ENCODE results near the gene CYB561.

CYB561 gene

DNA sequence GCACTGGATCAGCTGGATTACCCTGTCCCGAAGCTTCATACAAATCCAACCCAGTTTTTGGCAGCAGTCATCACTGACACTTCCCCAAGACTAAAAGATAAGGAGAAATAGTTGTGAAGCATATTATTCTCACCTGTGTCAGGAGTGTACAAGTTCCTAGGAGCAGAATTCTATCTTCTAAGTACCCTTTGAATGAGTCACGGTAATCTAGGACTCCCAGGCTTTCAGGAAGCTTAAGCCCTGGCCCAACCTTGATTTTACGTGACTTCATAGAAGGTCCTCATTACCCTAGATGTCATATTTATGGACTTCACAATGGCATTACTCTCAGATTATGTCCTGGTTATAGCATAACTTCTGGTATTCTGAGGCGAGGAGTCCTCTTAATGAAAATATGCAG lies 31.9 kb downstream of the CYB561 start:
- no peak for DNase-seq (ENCODE audit: low spot score)
- TF ChIP-seq, protein P1, sequence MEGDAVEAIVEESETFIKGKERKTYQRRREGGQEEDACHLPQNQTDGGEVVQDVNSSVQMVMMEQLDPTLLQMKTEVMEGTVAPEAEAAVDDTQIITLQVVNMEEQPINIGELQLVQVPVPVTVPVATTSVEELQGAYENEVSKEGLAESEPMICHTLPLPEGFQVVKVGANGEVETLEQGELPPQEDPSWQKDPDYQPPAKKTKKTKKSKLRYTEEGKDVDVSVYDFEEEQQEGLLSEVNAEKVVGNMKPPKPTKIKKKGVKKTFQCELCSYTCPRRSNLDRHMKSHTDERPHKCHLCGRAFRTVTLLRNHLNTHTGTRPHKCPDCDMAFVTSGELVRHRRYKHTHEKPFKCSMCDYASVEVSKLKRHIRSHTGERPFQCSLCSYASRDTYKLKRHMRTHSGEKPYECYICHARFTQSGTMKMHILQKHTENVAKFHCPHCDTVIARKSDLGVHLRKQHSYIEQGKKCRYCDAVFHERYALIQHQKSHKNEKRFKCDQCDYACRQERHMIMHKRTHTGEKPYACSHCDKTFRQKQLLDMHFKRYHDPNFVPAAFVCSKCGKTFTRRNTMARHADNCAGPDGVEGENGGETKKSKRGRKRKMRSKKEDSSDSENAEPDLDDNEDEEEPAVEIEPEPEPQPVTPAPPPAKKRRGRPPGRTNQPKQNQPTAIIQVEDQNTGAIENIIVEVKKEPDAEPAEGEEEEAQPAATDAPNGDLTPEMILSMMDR (IDR thresholded peaks at IDR 0.05; ENCODE audit: extremely low read depth, missing control alignments): no peak

DNA sequence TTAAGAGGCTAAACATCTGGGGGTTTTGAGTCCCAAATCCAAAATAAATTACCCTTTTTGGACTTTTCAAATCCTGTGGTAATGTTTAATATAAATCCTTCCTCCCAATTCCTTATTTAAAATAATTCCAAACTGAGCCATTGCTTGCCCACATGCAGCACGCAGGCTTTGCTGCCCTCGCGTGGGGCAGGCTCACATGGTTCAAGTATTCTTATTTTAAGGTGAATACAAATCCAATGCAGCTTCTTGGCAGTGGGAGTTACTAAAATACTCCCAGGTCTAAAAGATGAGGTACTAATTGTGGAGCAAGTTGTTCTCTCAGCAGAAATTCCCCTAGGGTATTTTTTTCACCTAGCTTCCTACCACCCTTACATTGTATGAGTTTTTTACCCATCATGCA lies 33.0 kb downstream of the CYB561 start:
- TF ChIP-seq, protein P1 (IDR thresholded peaks at IDR 0.05; ENCODE audit: extremely low read depth, missing control alignments): no peak
- DNase-seq (ENCODE audit: low spot score): no peak

DNA sequence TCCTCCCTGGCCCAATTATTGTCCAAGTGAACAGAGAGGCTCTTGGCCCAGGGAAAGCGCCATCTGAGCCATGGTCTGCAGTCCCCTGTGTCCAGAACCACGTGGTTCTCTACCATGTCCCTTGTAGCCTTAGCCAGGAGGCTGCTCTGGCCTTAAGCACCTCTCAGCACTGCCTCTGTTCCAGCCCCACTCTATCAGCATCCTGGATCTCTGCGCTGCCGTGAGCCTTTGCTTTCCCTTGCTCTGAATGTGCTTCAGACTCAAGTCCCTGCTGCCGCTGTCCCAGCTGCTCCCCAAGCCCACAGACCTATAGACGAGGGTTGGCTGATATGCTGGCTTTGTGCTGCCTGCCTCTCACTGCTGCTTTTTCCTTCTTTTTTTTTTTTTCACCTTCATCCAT lies 33.9 kb downstream of the CYB561 start:
- no peak for DNase-seq (ENCODE audit: low spot score)
- TF ChIP-seq, protein P1 (IDR thresholded peaks at IDR 0.05; ENCODE audit: extremely low read depth, missing control alignments): no peak

DNA sequence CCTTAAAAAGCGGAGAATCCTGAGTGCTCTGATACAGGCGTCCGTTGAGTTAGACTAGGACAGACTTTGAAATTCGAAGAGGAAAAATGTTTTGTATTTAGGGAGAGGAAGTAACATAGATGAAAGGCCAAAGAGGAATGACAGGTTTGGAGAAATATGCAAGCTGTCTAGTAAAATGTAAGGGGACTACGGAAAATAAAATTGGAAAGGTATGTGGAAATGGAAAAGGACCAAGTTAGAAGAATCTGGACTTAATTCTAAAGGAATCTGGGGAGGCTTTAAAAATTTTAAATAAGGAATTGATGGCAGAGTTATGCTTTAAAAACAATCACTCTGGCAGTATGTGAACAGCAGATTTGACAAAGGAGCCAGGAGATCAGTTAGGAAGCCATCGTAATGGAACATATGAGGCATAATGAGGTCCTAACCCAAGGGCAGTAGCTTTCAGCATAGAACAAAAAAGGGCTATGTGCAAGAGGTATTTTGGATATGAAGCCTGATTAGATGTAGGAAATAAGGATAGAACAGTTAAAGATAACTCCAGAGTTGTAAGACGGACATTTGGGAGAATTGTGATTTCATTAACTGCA lies 38.3 kb downstream of the CYB561 start:
- TF ChIP-seq, protein P1 (IDR thresholded peaks at IDR 0.05; ENCODE audit: extremely low read depth, missing control alignments): no peak
- no peak for DNase-seq (ENCODE audit: low spot score)

DNA sequence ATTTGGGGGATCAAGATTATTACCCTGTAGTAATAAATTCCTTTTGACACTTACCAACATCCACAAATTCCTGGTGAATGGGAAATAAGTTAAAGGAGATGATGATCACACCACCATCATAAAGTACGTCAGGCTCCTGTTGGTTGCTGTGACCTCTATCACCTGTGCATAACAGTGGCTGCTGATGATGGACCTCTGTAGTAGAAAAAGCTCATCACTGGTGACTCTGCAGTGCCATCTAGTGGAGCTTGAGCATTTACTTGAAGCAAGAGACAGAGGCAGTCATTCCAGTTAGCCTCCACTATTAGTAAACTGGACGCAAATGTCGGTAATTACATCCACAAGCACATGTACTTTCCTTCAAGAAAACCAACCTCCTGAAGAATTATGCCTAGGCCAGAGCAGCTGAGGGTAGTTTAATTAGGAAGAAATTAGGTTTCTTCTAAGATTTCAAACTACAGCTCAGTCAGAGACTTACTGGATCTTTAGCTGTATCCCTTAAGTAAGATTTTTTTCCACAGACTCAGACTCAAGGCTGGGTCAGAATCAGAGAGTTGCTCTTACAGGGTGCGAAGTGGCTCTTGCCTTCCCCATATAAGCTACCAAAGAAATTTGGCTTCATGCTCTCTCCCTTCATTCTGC lies 39.3 kb downstream of the CYB561 start:
- peak; percentile 65 for DNase-seq (ENCODE audit: low spot score)
- TF ChIP-seq, protein P1 (IDR thresholded peaks at IDR 0.05; ENCODE audit: extremely low read depth, missing control alignments): peak; percentile 60

DNA sequence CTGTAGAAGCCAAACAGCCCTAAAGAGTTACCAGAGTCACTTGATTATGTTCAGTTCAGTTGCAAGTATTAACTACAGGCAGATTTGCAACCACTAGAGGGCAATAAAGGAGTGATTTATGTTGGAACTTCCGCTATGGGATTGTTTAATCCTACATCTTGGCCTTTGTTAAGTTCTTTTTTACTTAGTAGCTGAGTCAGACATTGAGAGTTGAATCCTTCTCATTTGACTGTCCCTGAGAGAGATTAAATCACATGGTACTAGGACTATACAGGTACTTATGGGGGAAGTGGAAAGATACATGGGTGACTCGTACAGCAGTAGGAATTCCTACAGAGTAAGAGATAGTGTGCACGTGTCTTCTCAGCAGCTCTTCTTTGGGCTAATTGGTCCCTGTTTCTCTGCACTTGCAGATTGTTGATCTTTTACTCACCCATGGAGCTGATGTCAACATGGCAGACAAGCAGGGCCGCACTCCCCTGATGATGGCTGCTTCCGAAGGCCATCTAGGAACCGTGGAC lies 40.3 kb downstream of the CYB561 start:
- peak; percentile 38 for DNase-seq (ENCODE audit: low spot score)
- TF ChIP-seq, protein P1 (IDR thresholded peaks at IDR 0.05; ENCODE audit: extremely low read depth, missing control alignments): peak; percentile 62

DNA sequence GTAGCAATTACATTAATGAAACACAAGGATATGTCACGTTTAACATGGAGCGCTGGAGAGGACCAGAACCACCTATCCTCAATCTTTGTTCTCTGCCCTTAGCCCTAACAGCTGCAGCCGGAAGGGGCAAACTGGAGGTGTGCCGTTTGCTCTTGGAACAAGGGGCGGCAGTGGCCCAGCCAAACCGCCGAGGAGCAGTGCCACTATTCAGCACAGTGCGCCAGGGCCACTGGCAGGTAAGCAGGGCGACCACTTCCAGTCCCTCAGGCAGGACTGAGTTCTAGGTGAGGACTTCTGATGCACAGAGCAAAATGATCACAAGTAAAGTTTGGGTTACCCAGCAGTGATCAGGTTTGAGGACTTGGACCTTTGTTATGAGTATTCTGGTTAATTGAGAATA lies 41.1 kb downstream of the CYB561 start:
- DNase-seq (ENCODE audit: low spot score): no peak
- TF ChIP-seq, protein P1 (IDR thresholded peaks at IDR 0.05; ENCODE audit: extremely low read depth, missing control alignments): no peak

Measured in GM20000 (cell line).